Liver (tissue), 9 donors: Measurements from ENCODE around the gene LHFPL3. TPM values are rescaled to one million over a fixed set of nuclear protein-coding genes. Genes with fewer than 3 reads are reported as not detected.

Experiments used
- DNase-seq: peaks from one replicate; pipeline ENCODE4 v3.0.0-alpha.2; 2017; ENCODE audit warnings: low spot score
- H3K27ac ChIP-seq, 2 donors: one replicate each; pipeline ENCODE4 v1.7.0; 2013; ENCODE audit warnings: inconsistent platforms in 2 of 2, low read length in 2 of 2, control low read depth in 1 of 2, low read depth in 1 of 2, mild to moderate bottlenecking in 1 of 2
- H3K27me3 ChIP-seq, 4 donors: one replicate each; pipeline versions ENCODE4 v1.6.1 to v1.7.0; 2013; ENCODE audit warnings: low read length in 3 of 4, inconsistent platforms in 1 of 4, mild to moderate bottlenecking in 1 of 4, moderate library complexity in 1 of 4; ENCODE audit not compliant: control insufficient read depth in 4 of 4, insufficient read depth in 4 of 4
- H3K36me3 ChIP-seq, 4 donors: one replicate each; pipeline versions ENCODE4 v1.6.1 to v1.7.0; 2013; ENCODE audit warnings: low read length in 3 of 4, mild to moderate bottlenecking in 3 of 4, low read depth in 1 of 4, moderate library complexity in 1 of 4; ENCODE audit not compliant: control insufficient read depth in 4 of 4, insufficient read depth in 3 of 4
- H3K4me1 ChIP-seq, 4 donors: one replicate each; pipeline versions ENCODE4 v1.6.1 to v1.7.0; 2013; ENCODE audit warnings: low read length in 3 of 4, mild to moderate bottlenecking in 3 of 4, moderate library complexity in 1 of 4; ENCODE audit not compliant: control insufficient read depth in 4 of 4, insufficient read depth in 4 of 4
- H3K4me3 ChIP-seq, 3 donors: one replicate each; pipeline versions ENCODE4 v1.6.1 to v1.7.0; 2013; ENCODE audit warnings: low read length in 3 of 3, control low read depth in 1 of 3, low read depth in 1 of 3, mild to moderate bottlenecking in 1 of 3
- H3K9ac ChIP-seq, 2 donors: one replicate each; pipeline ENCODE4 v1.7.0; 2013; ENCODE audit warnings: low read length in 2 of 2, mild to moderate bottlenecking in 2 of 2, moderate library complexity in 2 of 2, control low read depth in 1 of 2, low read depth in 1 of 2
- H3K9me3 ChIP-seq, 4 donors: one replicate each; pipeline versions ENCODE4 v1.6.1 to v1.7.0; 2013; ENCODE audit warnings: low read length in 3 of 4; ENCODE audit not compliant: control insufficient read depth in 4 of 4
- EGR1 ChIP-seq, 2 donors: IDR thresholded peaks; 2 replicates each; pipeline ENCODE4 v1.6.1; 2016 to 2018; ENCODE audit warnings: antibody characterized with exemption in 2 of 2, low read depth in 2 of 2
- FOXA2 ChIP-seq: IDR thresholded peaks from 2 replicates; pipeline ENCODE4 v1.6.1; 2016; ENCODE audit warnings: antibody characterized with exemption
- GABPA ChIP-seq, 2 donors: IDR thresholded peaks in 1 of 2; conservative IDR thresholded peaks in 1 of 2; 2 replicates each; pipeline ENCODE4 v1.6.1; 2016; ENCODE audit warnings: antibody characterized with exemption in 2 of 2, mild to moderate bottlenecking in 1 of 2, moderate library complexity in 1 of 2
- HNF4G ChIP-seq: IDR thresholded peaks from 2 replicates; pipeline ENCODE4 v1.6.1; 2016; ENCODE audit warnings: antibody characterized with exemption
- JUND ChIP-seq, 2 donors: IDR thresholded peaks; 2 replicates each; pipeline ENCODE4 v1.6.1; 2016; ENCODE audit warnings: antibody characterized with exemption in 2 of 2
- NR2F2 ChIP-seq: IDR thresholded peaks from 2 replicates; pipeline ENCODE4 v1.6.1; 2016; ENCODE audit warnings: antibody characterized with exemption
- RAD21 ChIP-seq, 2 donors: IDR thresholded peaks; 2 replicates each; pipeline ENCODE4 v1.6.1; 2016; ENCODE audit warnings: antibody characterized with exemption in 2 of 2, mild to moderate bottlenecking in 2 of 2
- SP1 ChIP-seq: IDR thresholded peaks from 2 replicates; pipeline ENCODE4 v1.6.1; 2018; ENCODE audit warnings: antibody characterized with exemption, mild to moderate bottlenecking
- WGBS: extraction: QIAGEN DNeasy Blood & Tissue Kit; methylation state at CpG from one replicate; pipeline ENCODE4 v1.1.7; 2013; 5-methylcytosine and 5-hydroxymethylcytosine counted together
- polyA plus RNA-seq, 2 donors: library from polyadenylated mRNA; stranded (reverse) in 1 of 2; unstranded in 1 of 2; fragments of 200-250 nt in 1 of 2; fragments of >200 nt in 1 of 2; fragmentation: Nextera tagmentation in 1 of 2; extraction: Ambion mirVana in 1 of 2; gene quantifications; one replicate each; pipeline versions ENCODE4 v1.2.1 to v1.2.3, GENCODE V29; 2013 to 2015
- total RNA-seq, 2 donors: library from RNA; depleted of rRNA; stranded (reverse); fragments of >200 nt; gene quantifications; one replicate each; pipeline ENCODE4 v1.2.3, GENCODE V29; 2014
- TF ChIP-seq, protein P1 (sequence below): IDR thresholded peaks from 2 replicates; pipeline ENCODE4 v1.6.1; 2016; ENCODE audit warnings: antibody characterized with exemption
- TF ChIP-seq, protein P2 (sequence below): IDR thresholded peaks from 2 replicates; pipeline ENCODE4 v1.6.1; 2016; ENCODE audit warnings: antibody characterized with exemption, mild to moderate bottlenecking
- TF ChIP-seq, protein P3 (sequence below): IDR thresholded peaks from 2 replicates; pipeline ENCODE4 v1.6.1; 2016; ENCODE audit warnings: antibody characterized with exemption
- TF ChIP-seq, protein P4 (sequence below): fragments of 150-350 bp; IDR thresholded peaks from 2 replicates; pipeline ENCODE4 v1.5.1; 2017; ENCODE audit warnings: improper control_type of control experiment, low read depth, low read length; ENCODE audit not compliant: missing input control
- donor health status: healthy.
- donor health status: healthy.
- donor health status: healthy.
- donor health status: healthy.
- donor health status: healthy.

Gene LHFPL3
- total and polyA plus RNA-seq, 4 donors, result not detected

DNA sequence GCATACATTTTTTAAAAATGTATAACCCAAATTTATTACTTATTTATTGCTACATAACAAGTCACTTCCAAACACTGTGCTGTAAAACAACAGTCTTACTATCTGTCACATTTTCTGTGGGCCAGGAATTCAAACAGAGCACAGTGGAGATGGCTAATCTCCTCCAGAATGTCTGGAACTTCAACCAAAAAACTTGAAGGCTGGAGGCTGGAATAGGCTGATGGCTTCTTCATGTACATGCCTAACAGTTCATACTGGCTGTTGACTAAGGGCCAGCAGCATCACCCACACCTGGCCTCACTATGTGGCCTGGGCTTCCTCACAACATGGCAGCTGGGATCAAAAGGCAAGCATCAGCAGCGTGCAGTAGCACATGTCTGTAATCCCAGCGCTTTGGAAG, 593.2 kb downstream of the LHFPL3 start:
- Histone ChIP-seq H3K9me3 (no peaks in the 10 kb centered on the region), H3K27ac (no peak overlapping the region), H3K4me1 (peaks cover 0 to 7% (median 4%) of the 10 kb centered on the region in 4 donors), H3K36me3 (no peaks in the 10 kb centered on the region), H3K9ac (no peak overlapping the region), H3K27me3 (no peaks in the 10 kb centered on the region), H3K4me3 (no peak overlapping the region)
- no peak for DNase-seq
- no peak for TF ChIP-seq JUND (IDR thresholded peaks at IDR 0.05)
- TF ChIP-seq, protein P1, sequence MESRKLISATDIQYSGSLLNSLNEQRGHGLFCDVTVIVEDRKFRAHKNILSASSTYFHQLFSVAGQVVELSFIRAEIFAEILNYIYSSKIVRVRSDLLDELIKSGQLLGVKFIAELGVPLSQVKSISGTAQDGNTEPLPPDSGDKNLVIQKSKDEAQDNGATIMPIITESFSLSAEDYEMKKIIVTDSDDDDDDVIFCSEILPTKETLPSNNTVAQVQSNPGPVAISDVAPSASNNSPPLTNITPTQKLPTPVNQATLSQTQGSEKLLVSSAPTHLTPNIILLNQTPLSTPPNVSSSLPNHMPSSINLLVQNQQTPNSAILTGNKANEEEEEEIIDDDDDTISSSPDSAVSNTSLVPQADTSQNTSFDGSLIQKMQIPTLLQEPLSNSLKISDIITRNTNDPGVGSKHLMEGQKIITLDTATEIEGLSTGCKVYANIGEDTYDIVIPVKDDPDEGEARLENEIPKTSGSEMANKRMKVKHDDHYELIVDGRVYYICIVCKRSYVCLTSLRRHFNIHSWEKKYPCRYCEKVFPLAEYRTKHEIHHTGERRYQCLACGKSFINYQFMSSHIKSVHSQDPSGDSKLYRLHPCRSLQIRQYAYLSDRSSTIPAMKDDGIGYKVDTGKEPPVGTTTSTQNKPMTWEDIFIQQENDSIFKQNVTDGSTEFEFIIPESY, result no peak
- TF ChIP-seq, protein P2, sequence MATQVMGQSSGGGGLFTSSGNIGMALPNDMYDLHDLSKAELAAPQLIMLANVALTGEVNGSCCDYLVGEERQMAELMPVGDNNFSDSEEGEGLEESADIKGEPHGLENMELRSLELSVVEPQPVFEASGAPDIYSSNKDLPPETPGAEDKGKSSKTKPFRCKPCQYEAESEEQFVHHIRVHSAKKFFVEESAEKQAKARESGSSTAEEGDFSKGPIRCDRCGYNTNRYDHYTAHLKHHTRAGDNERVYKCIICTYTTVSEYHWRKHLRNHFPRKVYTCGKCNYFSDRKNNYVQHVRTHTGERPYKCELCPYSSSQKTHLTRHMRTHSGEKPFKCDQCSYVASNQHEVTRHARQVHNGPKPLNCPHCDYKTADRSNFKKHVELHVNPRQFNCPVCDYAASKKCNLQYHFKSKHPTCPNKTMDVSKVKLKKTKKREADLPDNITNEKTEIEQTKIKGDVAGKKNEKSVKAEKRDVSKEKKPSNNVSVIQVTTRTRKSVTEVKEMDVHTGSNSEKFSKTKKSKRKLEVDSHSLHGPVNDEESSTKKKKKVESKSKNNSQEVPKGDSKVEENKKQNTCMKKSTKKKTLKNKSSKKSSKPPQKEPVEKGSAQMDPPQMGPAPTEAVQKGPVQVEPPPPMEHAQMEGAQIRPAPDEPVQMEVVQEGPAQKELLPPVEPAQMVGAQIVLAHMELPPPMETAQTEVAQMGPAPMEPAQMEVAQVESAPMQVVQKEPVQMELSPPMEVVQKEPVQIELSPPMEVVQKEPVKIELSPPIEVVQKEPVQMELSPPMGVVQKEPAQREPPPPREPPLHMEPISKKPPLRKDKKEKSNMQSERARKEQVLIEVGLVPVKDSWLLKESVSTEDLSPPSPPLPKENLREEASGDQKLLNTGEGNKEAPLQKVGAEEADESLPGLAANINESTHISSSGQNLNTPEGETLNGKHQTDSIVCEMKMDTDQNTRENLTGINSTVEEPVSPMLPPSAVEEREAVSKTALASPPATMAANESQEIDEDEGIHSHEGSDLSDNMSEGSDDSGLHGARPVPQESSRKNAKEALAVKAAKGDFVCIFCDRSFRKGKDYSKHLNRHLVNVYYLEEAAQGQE, result no peak
- no peak for TF ChIP-seq GABPA (IDR thresholded peaks at IDR 0.05 in 1 of 2, conservative IDR thresholded peaks at IDR 0.05 in 1 of 2)
- no peak for TF ChIP-seq HNF4G
- no peak for TF ChIP-seq SP1
- TF ChIP-seq FOXA2, result no peak
- TF ChIP-seq, protein P3, sequence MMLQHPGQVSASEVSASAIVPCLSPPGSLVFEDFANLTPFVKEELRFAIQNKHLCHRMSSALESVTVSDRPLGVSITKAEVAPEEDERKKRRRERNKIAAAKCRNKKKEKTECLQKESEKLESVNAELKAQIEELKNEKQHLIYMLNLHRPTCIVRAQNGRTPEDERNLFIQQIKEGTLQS, result no peak
- no peak for TF ChIP-seq EGR1 (IDR thresholded peaks at IDR 0.05; ENCODE audit: low read depth in 2 of 2)
- 92% methylated on average over 2 of the region's 2 CpGs for WGBS

DNA sequence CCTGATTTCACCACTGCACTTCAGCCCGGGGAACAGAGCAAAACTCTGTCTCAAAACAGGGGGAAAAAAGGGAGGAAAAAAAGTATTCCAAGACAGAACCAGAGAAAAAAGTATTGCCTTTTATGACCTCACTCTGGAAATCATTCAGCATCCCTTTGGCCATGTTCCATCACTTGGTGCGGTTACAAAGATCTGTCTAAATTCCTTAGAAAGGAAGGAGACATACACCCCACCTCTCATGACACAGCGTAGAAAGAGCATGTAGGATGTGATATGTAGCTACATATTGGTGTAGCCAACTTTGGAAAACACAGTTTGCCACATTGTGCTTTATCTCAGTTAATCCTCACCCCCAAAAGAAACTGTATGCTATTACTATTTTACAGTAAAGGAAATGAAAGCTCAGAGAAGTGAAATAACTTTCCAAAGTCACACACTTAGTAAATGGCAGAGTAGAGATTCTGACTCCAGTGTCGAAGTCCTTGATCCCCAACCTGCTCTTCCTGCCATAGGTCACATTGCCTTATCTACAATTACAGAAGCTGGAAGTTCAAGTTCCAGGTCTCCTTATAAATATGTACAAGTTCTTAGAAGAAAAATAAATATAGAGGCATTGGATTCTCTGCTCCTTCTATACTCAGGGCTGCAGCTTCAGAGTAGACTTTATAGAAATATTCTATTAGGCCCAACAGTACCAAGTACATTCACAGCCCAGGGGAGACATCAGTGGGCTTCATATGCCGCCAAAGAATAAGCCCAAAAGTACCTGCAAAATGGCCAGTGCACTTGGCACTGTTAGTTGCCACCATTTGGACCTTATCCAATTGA, 594.0 kb downstream of the LHFPL3 start:
- TF ChIP-seq, protein P4, sequence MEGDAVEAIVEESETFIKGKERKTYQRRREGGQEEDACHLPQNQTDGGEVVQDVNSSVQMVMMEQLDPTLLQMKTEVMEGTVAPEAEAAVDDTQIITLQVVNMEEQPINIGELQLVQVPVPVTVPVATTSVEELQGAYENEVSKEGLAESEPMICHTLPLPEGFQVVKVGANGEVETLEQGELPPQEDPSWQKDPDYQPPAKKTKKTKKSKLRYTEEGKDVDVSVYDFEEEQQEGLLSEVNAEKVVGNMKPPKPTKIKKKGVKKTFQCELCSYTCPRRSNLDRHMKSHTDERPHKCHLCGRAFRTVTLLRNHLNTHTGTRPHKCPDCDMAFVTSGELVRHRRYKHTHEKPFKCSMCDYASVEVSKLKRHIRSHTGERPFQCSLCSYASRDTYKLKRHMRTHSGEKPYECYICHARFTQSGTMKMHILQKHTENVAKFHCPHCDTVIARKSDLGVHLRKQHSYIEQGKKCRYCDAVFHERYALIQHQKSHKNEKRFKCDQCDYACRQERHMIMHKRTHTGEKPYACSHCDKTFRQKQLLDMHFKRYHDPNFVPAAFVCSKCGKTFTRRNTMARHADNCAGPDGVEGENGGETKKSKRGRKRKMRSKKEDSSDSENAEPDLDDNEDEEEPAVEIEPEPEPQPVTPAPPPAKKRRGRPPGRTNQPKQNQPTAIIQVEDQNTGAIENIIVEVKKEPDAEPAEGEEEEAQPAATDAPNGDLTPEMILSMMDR, result no peak
- TF ChIP-seq GABPA (IDR thresholded peaks at IDR 0.05 in 1 of 2, conservative IDR thresholded peaks at IDR 0.05 in 1 of 2), result no peak
- TF ChIP-seq RAD21 (IDR thresholded peaks at IDR 0.05), result no peak
- no peak for TF ChIP-seq FOXA2
- peak; percentile 55 for TF ChIP-seq NR2F2
- no peak for TF ChIP-seq HNF4G
- H3K36me3 ChIP-seq, result no peaks in the 10 kb centered on the region
- H3K27ac ChIP-seq, result peak overlapping the region in 1 of 2 donors; percentile 4
- no peaks in the 10 kb centered on the region for H3K27me3 ChIP-seq
- H3K4me1 ChIP-seq, result peaks cover 0 to 7% (median 4%) of the 10 kb centered on the region in 4 donors
- no peak overlapping the region for H3K4me3 ChIP-seq
- 67% methylated on average over 5 of the region's 5 CpGs for WGBS
- DNase-seq, result no peak
- no peak overlapping the region for H3K9ac ChIP-seq
- no peaks in the 10 kb centered on the region for H3K9me3 ChIP-seq
